Ureter (tissue), 1 donor: ENCODE measurements around the gene ITGA5. TPM values are rescaled to one million over a fixed set of nuclear protein-coding genes. Genes with fewer than 3 reads are reported as not detected.

Experiments
- DNase-seq: peaks from one replicate; pipeline ENCODE4 v3.0.0-alpha.2; 2020; ENCODE audit warnings: low spot score
- total RNA-seq: library from RNA; stranded (reverse); gene quantifications from one replicate; pipeline ENCODE4 v1.2.4, GENCODE V29; 2023
- donor health status: DM: yes; HTN: yes; CAD: no.

ITGA5 gene
- total RNA-seq, 1 donor from 2014 or later: 117 TPM

DNA sequence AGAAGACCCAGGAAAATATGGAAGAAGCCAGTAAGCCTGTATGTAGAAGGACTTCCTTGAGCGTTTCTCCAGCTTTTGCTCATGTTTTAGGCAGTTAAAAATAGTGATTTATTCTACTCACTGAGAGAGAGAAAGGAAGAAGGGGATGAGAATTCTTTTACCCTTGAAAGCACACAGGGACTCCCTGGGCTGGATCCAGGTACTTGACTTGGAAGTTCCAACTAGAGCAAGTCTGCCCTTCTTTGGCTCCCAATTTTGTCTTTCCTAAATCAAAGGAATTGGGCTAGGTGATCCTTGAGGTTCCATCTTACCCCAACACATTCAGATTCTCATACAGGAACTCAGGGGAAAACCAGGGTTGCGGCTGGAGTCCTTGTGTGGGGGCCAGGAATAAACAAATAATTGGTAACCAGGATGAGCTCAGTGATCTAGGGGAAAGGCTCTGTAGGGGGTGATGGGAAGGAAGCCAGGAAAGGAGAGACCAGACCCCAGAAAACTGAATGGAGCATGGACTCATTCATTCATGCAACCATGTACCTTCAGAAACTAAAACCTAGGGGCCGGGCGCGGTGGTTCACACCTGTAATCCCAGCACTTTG, 11.5 kb upstream of the ITGA5 start:
- no peak for DNase-seq

GRCh38 chr12:54429014-54429471, 10.0 kb upstream of the ITGA5 start:
- DNase-seq: no peak

GRCh38 chr12:54428050-54429013, 9.3 kb upstream of the ITGA5 start:
- DNase-seq: no peak

- DNase-seq: no peak
Observed at GRCh38 chr12:54427106-54427505, 8.0 kb upstream of the ITGA5 start.

DNA sequence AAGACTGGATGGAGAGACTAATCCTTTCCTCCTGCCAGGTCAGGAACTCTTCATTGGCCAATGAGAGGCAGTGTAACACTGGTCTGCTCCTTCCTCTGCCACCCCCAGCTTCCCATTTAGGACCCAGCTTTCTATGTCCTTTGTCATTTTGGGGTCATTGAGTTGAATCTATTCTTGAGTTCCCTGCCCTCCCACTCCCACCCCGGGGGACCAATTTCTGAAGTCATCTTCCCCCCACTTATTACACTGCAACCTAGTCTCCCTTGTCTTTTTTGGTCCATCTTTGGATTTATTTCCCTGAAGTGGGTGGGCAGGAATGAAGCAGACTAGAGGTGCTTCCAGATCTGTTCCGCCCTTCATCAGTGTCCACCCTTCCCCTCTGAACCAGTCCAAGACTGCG, 7.6 kb upstream of the ITGA5 start:
- no peak for DNase-seq

- no peak for DNase-seq
Observed at GRCh38 chr12:54425702-54426101, 6.6 kb upstream of the ITGA5 start.

GRCh38 chr12:54424224-54424623, 5.2 kb upstream of the ITGA5 start:
- no peak for DNase-seq

DNA sequence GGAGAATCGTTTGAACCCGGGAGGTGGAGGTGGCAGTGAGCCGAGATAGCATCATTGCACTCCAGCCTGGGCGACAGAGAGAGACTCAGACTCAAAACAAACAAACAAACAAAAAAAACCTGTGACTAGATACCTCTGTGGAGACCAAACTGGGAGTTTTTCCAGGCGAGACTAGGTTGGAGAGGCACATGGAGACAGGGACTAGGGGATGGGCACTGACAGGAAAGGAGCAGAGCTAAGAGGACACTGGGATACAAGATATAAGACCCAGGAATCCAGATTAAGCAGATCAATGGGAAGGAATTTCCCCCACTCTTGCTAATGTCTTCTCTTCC, 4.7 kb upstream of the ITGA5 start:
- no peak for DNase-seq

DNA sequence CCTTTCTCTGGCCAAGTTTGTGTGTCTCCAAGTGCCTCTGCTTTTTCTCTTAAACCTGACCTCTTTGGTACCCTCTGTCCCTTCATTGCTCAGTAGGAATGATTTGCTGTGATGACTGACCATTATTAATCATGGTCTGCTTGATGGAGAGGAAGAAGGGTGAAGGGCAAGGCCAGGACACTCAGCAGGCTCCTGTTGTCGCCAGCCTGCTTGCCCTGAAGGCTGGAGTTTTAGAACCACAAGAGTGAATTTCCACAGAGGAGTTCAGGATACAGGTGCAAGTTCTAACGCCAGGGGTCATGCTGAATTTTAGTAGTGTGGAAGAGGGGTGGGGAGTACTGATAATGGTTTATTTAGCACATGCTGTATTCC, 2.8 kb upstream of the ITGA5 start:
- DNase-seq: no peak

GRCh38 chr12:54421175-54421878, 2.3 kb upstream of the ITGA5 start:
- DNase-seq: no peak

DNA sequence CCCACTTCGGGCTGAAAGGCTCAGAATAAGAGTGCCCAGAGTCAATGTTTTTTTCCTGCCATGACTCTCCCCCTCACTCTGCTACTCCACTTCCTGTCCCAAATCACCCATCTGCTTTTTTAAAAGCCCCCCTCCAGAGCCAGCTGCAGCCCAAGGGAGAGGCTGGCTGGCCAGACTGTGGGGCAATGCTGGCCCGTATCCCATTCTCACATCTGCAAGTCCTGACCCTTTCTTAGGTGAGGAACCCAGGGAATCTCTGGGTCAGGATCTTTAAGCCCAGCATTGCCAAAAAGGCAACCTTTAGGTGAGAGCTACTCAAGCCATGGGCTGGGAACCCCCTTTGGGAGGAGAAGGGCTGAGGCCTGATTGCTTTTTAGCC, 1.7 kb upstream of the ITGA5 start:
- DNase-seq: no peak

DNA sequence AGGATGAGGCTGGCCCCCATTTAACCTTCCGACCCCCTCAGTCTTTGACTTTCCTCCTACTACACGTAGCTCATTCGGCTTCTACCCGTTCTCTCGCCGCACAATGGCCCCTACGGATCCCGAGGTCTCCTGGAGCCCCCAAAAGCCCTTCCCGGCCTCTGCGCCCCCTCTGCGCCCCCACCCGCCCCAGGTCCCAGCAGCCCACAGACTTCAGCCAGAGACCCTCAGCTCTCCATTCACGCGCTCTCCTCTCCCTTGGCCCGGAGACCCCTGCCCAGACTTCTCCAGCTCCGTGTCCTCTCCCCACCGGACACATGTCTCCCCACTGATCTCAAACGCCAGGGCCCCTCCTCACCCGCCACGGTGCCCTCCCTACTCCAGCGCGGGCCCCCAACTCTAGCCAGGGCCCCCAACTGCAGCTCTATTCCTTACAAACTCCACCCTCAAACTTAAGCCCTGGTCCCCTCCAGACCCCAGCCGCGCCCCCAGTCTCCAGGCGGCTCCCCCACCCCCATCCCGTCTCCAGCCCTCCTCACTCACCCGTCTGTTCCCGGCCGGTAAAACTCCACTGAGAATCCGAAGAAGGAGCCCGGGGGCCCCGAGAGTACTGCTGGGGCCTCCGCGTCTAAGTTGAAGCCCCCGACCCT, 502 bp downstream of the ITGA5 start:
- no peak for DNase-seq

- DNase-seq: no peak
Observed at GRCh38 chr12:54417712-54418440, 1.2 kb downstream of the ITGA5 start.

GRCh38 chr12:54416687-54417603, 2.1 kb downstream of the ITGA5 start:
- DNase-seq: no peak

GRCh38 chr12:54415221-54415929, 3.7 kb downstream of the ITGA5 start:
- no peak for DNase-seq

GRCh38 chr12:54413284-54414190, 5.5 kb downstream of the ITGA5 start:
- DNase-seq: no peak

- DNase-seq: no peak
Observed at GRCh38 chr12:54412786-54413185, 6.3 kb downstream of the ITGA5 start.

DNA sequence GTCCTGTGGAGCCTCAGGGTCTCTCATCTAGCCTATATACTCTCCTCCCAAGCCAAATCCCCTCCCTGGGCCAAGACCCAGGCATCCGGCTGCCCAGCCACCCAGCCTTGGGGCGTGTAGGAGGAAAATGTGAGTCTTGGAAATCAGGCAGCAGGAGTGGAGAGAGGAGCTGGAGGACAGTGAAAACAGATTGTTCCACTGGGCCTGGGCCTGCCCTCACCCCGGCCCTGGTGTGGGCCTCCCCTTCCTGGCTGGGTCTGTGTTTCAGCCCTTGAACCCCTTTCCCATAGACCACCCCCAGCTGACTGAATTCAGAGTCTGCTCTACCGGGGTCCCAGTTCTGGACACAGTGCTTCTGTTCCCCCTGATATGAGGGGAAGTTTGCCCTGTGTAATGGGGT, 6.7 kb downstream of the ITGA5 start:
- no peak for DNase-seq
